Measurements from ENCODE around the gene LARP1B. TPM values are rescaled to one million over a fixed set of nuclear protein-coding genes. Genes with fewer than 3 reads are reported as not detected.

The LARP1B gene
- total and polyA plus RNA-seq, 2 donors (not counting 1 experiment from before 2014, with no cell fraction given), result 16.8 to 17.1 TPM

DNA sequence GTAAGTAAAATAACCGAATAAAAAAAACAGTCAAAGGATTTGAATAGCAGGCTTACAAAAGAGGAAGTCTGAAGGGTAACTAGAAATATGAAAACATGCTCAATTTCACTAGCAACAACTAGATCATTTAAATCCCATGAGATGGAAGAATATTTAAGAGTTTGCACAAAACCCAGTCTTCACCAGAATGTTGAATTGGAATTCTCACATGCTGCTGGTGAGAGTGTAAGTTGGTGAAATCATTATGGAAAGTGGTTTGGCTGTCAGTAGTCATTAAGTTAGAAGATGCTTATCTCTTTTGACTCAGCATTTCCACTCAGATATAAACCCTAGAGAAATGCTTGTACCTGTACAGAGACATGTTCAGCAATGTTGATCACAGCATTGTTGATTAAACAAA is 116.4 kb downstream of the LARP1B start:
- no peaks in the 10 kb centered on the region for H4K20me1 ChIP-seq (ENCODE audit: control insufficient read depth, extremely low read depth, insufficient read depth, low read length)
- H3K36me3 ChIP-seq (ENCODE audit: control insufficient read depth, insufficient read depth, low read length), result no peaks in the 10 kb centered on the region
- H2AFZ ChIP-seq (ENCODE audit: low read length), result no peak overlapping the region
- H3K4me3 ChIP-seq (replicated peaks in 1 of 4; ENCODE audit: control extremely low read depth in 1 of 4, insufficient read depth in 1 of 4, low read depth in 3 of 4, low read length in 4 of 4), result no peak overlapping the region
- H3K27me3 ChIP-seq (ENCODE audit: control insufficient read depth, insufficient read depth, low read length), result no peaks in the 10 kb centered on the region
- H3K4me1 ChIP-seq (ENCODE audit: control insufficient read depth, extremely low read depth, insufficient read depth, low read length), result no peaks in the 10 kb centered on the region
- no peaks in the 10 kb centered on the region for H3K9me3 ChIP-seq (ENCODE audit: control insufficient read depth, insufficient read depth, low read depth, low read length)
- no peaks in the 10 kb centered on the region for H3K79me2 ChIP-seq (ENCODE audit: control insufficient read depth, insufficient read depth, low read length)
- H3K4me2 ChIP-seq (ENCODE audit: extremely low read depth, insufficient read depth, low read length), result no peak overlapping the region
- peak in 1 of 2 donors; percentile 70 for DNase-seq (ENCODE audit: low read depth in 2 of 2)
- no peak overlapping the region for H3K27ac ChIP-seq (ENCODE audit: insufficient read depth, low read length)
- TF ChIP-seq, protein P1, sequence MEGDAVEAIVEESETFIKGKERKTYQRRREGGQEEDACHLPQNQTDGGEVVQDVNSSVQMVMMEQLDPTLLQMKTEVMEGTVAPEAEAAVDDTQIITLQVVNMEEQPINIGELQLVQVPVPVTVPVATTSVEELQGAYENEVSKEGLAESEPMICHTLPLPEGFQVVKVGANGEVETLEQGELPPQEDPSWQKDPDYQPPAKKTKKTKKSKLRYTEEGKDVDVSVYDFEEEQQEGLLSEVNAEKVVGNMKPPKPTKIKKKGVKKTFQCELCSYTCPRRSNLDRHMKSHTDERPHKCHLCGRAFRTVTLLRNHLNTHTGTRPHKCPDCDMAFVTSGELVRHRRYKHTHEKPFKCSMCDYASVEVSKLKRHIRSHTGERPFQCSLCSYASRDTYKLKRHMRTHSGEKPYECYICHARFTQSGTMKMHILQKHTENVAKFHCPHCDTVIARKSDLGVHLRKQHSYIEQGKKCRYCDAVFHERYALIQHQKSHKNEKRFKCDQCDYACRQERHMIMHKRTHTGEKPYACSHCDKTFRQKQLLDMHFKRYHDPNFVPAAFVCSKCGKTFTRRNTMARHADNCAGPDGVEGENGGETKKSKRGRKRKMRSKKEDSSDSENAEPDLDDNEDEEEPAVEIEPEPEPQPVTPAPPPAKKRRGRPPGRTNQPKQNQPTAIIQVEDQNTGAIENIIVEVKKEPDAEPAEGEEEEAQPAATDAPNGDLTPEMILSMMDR (conservative IDR thresholded peaks at IDR 0.05 in 1 of 2, IDR thresholded peaks at IDR 0.05 in 1 of 2; ENCODE audit: low read depth in 1 of 2, low read length in 2 of 2), result no peak
- H3K9ac ChIP-seq (ENCODE audit: insufficient read depth, low read length), result no peak overlapping the region

DNA sequence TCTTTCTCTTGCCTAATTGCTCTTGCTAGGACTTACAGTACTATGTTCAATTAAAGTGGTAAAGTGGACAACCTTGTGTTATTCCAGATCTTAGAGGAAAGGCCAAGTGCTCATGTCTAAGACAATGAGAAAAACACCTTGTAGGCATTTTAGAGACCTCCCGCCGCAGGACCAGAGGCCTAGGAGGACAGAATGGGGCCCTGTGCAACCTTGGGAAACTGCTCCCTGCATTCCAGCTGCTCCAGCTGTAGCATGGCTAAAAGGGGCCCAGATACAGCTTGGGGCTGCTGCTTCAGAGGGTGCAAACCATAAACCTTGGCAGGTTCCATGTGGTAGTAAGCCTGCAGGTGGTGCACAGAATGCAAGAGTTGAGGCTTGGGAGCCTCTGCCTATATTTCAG is 125.5 kb downstream of the LARP1B start:
- no peaks in the 10 kb centered on the region for H3K27me3 ChIP-seq (ENCODE audit: control insufficient read depth, insufficient read depth, low read length)
- no peaks in the 10 kb centered on the region for H3K36me3 ChIP-seq (ENCODE audit: control insufficient read depth, insufficient read depth, low read length)
- no peaks in the 10 kb centered on the region for H3K79me2 ChIP-seq (ENCODE audit: control insufficient read depth, insufficient read depth, low read length)
- DNase-seq (ENCODE audit: low read depth in 2 of 2), result no peak
- no peak overlapping the region for H3K9ac ChIP-seq (ENCODE audit: insufficient read depth, low read length)
- H2AFZ ChIP-seq (ENCODE audit: low read length), result no peak overlapping the region
- H3K4me1 ChIP-seq (ENCODE audit: control insufficient read depth, extremely low read depth, insufficient read depth, low read length), result no peaks in the 10 kb centered on the region
- H3K9me3 ChIP-seq (ENCODE audit: control insufficient read depth, insufficient read depth, low read depth, low read length), result no peaks in the 10 kb centered on the region
- H3K4me2 ChIP-seq (ENCODE audit: extremely low read depth, insufficient read depth, low read length), result no peak overlapping the region
- TF ChIP-seq EZH2 (IDR thresholded peaks at IDR 0.05; ENCODE audit: low read length, missing control alignments), result no peak
- TF ChIP-seq, protein P1 (conservative IDR thresholded peaks at IDR 0.05 in 1 of 2, IDR thresholded peaks at IDR 0.05 in 1 of 2; ENCODE audit: low read depth in 1 of 2, low read length in 2 of 2), result no peak
- H3K27ac ChIP-seq (ENCODE audit: insufficient read depth, low read length), result no peak overlapping the region
- H4K20me1 ChIP-seq (ENCODE audit: control insufficient read depth, extremely low read depth, insufficient read depth, low read length), result no peaks in the 10 kb centered on the region
- H3K4me3 ChIP-seq (replicated peaks in 1 of 4; ENCODE audit: control extremely low read depth in 1 of 4, insufficient read depth in 1 of 4, low read depth in 3 of 4, low read length in 4 of 4), result no peak overlapping the region

DNA sequence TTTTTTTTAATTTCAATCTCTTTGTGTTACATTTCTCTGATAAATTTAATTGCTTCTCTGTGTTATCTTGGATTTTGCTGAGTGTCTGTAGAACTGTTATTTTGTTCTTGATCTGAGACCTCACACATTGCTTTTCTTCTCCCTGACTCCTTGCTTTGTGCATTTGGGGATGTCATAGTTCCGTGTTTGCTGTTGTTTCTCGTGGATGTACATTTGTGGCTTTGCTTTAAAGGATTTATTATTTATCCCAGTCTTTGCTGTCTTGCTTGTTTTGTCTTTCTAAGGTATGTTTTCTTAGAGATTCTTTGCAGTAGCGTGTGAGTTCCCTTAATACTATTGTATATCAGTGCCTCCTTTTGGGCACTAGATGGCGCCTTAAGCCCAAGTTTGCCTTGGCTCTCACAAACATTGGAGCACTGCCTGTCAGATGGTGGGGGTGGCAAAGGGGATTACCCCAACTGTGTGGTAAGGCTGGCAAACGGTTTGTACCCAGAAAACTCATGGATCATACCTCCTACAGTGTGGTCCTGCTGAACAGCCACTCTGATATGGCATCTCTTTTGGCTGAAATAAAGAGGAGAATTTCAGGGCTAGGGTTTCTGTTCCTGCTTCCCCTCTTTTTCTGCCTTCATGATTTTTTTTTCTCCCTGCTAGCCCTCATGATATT is 130.1 kb downstream of the LARP1B start:
- Histone ChIP-seq H3K4me1 (ENCODE audit: control insufficient read depth, extremely low read depth, insufficient read depth, low read length) (no peaks in the 10 kb centered on the region), H4K20me1 (ENCODE audit: control insufficient read depth, extremely low read depth, insufficient read depth, low read length) (no peaks in the 10 kb centered on the region), H3K4me2 (ENCODE audit: extremely low read depth, insufficient read depth, low read length) (no peak overlapping the region), H3K9me3 (ENCODE audit: control insufficient read depth, insufficient read depth, low read depth, low read length) (no peaks in the 10 kb centered on the region), H3K27ac (ENCODE audit: insufficient read depth, low read length) (no peak overlapping the region), H2AFZ (ENCODE audit: low read length) (no peak overlapping the region), H3K36me3 (ENCODE audit: control insufficient read depth, insufficient read depth, low read length) (no peaks in the 10 kb centered on the region), H3K79me2 (ENCODE audit: control insufficient read depth, insufficient read depth, low read length) (no peaks in the 10 kb centered on the region), H3K27me3 (ENCODE audit: control insufficient read depth, insufficient read depth, low read length) (no peaks in the 10 kb centered on the region), H3K4me3 (replicated peaks in 1 of 4; ENCODE audit: control extremely low read depth in 1 of 4, insufficient read depth in 1 of 4, low read depth in 3 of 4, low read length in 4 of 4) (no peak overlapping the region), H3K9ac (ENCODE audit: insufficient read depth, low read length) (no peak overlapping the region)
- peak; percentile 60 to 78 for DNase-seq (ENCODE audit: low read depth in 2 of 2)
- TF ChIP-seq, protein P1 (conservative IDR thresholded peaks at IDR 0.05 in 1 of 2, IDR thresholded peaks at IDR 0.05 in 1 of 2; ENCODE audit: low read depth in 1 of 2, low read length in 2 of 2), result peak; percentile 88 to 94
- no peak for TF ChIP-seq EZH2 (IDR thresholded peaks at IDR 0.05; ENCODE audit: low read length, missing control alignments)

Measured in fibroblast of lung (primary cell).